ENCODE data around the gene BRAT1.

BRAT1 gene

DNA sequence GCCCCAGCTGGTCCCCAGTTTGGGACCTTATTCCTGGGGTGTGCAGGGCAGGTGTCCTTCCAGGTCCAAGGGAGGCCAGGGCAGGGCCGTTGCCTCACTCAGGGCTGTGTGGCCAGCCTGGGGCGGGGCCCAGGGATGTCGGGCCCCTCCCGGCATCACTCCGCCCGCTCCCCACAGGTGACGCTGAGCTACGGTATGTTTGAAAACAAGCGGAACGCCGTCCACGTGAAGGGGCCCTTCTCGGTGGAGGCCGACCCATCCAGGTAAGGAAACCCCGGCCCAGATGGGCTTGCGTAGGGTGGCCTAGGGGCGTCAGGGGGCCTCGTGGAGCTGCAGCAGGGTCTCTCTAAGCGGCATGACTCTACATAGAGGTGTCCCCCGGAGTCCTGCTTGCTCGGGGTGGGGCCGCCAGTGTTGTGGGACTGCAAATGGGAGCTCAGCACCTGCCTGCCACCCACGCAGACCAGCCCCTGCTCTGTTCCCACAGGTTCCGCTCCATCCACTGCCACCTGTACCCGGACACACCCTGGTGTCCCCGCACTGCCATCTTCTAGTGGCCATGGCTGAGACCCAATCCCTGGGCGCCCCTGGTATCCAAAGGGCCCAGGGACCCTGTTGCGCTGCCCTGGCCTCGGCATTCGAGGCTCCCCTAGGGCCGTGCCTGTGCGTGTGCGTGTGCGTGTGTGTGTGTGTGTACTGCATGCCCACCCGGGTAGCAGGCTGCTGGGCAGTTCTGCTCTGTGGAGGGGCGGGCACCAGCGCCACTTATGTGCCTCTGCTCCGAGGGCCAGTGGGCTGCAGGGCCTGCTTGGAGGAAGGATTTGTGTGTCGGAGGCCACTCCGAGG, 28.4 kb downstream of the BRAT1 start:
- no peak for DNase-seq (ENCODE audit: low read depth)
- H3K4me3 ChIP-seq (replicated peaks; ENCODE audit: low read depth, low read length) = no peak overlapping the region
- TF ChIP-seq, protein P1, sequence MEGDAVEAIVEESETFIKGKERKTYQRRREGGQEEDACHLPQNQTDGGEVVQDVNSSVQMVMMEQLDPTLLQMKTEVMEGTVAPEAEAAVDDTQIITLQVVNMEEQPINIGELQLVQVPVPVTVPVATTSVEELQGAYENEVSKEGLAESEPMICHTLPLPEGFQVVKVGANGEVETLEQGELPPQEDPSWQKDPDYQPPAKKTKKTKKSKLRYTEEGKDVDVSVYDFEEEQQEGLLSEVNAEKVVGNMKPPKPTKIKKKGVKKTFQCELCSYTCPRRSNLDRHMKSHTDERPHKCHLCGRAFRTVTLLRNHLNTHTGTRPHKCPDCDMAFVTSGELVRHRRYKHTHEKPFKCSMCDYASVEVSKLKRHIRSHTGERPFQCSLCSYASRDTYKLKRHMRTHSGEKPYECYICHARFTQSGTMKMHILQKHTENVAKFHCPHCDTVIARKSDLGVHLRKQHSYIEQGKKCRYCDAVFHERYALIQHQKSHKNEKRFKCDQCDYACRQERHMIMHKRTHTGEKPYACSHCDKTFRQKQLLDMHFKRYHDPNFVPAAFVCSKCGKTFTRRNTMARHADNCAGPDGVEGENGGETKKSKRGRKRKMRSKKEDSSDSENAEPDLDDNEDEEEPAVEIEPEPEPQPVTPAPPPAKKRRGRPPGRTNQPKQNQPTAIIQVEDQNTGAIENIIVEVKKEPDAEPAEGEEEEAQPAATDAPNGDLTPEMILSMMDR (IDR thresholded peaks at IDR 0.05; ENCODE audit: low read length, missing control alignments) = no peak

DNA sequence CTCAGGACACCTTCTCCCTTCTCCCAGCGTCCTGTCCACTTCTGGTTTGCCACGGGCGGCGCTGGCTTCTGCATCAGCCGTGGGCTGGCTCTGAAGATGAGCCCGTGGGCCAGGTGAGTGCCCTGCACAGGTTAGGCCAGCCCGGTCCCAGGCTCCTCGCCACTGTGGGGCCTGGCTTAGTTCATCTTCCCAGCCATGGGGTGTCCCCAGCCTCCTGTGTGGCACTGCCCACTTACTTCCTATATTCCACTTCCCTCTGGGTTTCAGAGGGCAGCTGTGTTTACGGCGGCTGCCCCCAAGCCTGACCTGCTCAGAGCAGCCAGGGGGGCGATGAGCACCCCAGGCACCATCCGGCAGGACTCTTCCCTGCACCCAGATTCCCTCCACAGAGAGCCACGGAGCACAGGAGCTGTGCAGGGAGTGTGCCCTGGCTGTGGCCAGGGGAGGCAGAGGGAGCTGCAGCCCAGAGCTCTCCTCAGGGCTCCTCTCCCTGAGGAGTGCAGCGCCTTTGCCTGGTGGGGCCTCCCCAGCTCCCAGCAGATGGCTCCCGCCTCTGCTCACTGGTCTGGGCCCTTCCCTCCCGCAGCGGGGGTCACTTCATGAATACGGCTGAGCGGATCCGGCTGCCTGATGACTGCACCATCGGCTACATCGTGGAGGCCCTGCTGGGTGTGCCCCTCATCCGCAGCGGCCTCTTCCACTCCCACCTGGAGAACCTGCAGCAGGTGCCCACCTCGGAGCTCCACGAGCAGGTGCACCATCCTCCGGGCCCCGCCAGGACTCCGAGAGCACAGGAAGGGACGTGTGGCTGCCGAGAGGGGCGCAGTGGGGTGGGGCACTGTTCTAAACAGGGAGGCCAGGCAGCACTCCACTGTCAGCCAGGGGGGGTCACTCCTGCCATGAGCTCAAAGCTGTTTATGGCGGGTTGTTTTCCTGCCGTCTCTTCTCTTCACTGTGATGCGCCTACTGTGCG, 29.4 kb downstream of the BRAT1 start:
- no peak overlapping the region for H3K4me3 ChIP-seq (replicated peaks; ENCODE audit: low read depth, low read length)
- TF ChIP-seq, protein P1 (IDR thresholded peaks at IDR 0.05; ENCODE audit: low read length, missing control alignments) = no peak

DNA sequence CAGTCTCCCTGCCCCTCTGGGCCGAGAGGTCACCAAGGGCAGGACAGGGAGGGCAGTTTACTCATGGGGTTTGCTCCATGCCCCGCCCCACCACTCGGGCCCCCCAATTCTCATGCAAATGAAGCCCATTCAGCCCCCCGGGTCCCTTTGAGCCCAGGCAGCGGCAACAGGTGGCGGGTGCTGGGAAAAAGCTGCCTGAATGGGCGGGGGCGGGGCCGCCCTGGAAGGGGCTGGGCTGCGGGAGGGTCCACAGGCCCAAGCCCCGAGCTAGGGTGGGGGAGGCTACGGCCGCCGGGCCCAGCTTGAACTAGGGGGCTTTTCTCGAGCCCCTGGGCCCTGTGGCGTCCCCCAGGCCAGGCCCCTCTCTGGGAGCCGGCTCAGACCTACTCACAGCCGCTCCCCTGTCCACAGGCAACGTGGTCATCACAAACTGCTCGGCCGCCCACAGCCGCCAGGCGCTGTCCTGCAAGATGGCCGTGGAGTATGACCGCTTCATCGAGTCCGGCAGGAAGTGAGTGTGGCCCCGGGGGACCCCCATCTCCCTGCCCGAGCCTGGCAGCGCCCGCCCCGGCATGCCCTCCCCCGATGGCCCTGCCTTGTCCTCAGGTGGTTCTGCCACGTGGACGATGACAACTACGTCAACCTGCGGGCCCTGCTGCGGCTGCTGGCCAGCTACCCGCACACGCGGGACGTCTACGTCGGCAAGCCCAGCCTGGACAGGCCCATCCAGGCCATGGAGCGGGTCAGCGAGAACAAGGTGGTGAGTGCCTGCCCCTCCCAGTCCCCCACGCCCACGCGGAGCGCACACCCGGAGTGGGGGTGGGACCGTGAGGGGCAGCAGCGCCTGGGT, 30.3 kb downstream of the BRAT1 start:
- no peak for DNase-seq (ENCODE audit: low read depth)
- H3K4me3 ChIP-seq (replicated peaks; ENCODE audit: low read depth, low read length) = no peak overlapping the region
- TF ChIP-seq, protein P1 (IDR thresholded peaks at IDR 0.05; ENCODE audit: low read length, missing control alignments) = no peak

More for the DNA sequence above, 29.4 kb downstream of the BRAT1 start:
- no peak for DNase-seq (ENCODE audit: low read depth)

DNA sequence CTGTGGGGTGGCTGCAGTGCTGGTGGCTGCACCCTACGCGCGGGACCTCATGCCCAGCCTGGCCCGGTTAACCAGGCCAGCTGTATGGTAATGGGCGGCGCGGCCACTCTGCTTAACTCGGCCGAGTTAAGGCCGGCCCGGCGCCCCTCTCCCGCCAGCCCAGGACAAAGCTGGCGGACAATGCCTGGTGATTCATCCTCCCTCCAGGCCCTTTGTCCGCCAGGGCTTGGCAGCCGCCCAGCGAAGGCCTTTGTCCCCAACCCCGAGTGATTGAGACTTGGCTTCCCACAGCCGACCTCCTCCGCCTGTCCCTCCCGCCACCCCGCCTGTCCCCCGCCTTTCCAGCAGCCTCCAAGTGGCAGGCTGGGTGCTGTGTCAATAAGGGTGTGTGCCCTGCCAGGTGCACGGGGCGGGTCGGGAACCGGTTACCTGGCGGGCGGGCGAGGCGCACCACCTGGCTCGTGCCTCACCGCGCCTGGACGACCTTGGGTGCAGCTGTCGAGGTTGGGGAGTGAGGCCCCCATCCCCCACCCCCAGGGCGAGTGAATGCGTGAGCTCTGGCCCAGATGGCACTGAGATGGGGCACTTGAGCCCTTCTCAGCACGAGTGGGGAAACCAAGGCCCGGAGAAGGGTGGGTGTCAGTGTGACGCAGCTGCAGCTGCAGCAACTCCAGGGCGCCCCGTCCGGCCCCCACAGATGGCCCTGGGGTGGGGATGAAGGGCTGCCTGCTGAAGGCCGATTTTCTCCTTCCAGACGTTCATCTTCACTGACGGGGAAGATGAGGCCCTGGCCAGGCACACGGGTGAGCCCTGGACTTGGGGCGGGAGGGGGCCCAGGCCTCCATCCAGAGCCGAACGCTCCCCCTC, 31.1 kb downstream of the BRAT1 start:
- DNase-seq (ENCODE audit: low read depth) = peak; percentile 65
- H3K4me3 ChIP-seq (replicated peaks; ENCODE audit: low read depth, low read length) = no peak overlapping the region
- TF ChIP-seq, protein P1 (IDR thresholded peaks at IDR 0.05; ENCODE audit: low read length, missing control alignments) = no peak

DNA sequence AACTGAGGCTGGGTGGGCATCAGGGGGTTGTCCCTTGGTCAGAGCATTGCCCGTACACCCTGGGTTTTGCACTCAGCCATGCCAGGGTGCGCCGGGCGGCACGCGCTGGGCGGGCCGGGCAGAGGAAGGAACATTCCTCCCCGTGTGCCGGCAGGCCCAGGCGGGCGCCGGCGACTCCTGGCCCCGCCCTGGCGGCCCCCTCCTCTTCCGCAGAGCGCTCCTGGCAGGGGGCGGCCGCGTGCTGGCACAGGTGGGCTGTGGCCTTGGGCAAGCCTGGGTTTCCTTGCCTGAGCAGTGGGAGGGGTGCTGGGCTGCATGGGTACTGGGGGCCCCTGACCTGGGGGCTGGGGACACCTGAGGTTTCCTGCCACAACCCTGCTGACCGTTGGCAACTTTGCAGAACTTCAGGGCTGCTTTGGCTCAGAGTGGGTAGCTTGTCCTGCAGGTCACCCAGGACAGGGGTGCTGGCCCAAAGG, 31.8 kb downstream of the BRAT1 start:
- no peak overlapping the region for H3K4me3 ChIP-seq (replicated peaks; ENCODE audit: low read depth, low read length)
- TF ChIP-seq, protein P1 (IDR thresholded peaks at IDR 0.05; ENCODE audit: low read length, missing control alignments) = no peak
- DNase-seq (ENCODE audit: low read depth) = no peak
